ENCODE data around the gene PREX1. TPM values are rescaled to one million over a fixed set of nuclear protein-coding genes. Genes with fewer than 3 reads are reported as not detected.

The PREX1 gene
- total RNA-seq, 1 experiment from 2014 or later, result 41.4 TPM

- in situ Hi-C loops (cut with HindIII; ENCODE audit: low pct_unique_long_range_greater_than_20kb, low sequenced_read_pairs), result loop anchor here (5.0 to 10.0 kb wide), 2 partner anchors 329 to 946 kb away; no protein-coding TSS in a partner anchor
- DNase-seq (ENCODE audit: low read depth), result no peak
These were observed 204.5 kb downstream of the PREX1 start for GRCh38 chr20:48623176-48623905.

GRCh38 chr20:48622421-48622820, 205.4 kb downstream of the PREX1 start:
- in situ Hi-C loops (cut with HindIII; ENCODE audit: low pct_unique_long_range_greater_than_20kb, low sequenced_read_pairs), result loop anchor here (5.0 to 10.0 kb wide), 2 partner anchors 328 to 945 kb away; no protein-coding TSS in a partner anchor
- DNase-seq (ENCODE audit: low read depth), result no peak

DNA sequence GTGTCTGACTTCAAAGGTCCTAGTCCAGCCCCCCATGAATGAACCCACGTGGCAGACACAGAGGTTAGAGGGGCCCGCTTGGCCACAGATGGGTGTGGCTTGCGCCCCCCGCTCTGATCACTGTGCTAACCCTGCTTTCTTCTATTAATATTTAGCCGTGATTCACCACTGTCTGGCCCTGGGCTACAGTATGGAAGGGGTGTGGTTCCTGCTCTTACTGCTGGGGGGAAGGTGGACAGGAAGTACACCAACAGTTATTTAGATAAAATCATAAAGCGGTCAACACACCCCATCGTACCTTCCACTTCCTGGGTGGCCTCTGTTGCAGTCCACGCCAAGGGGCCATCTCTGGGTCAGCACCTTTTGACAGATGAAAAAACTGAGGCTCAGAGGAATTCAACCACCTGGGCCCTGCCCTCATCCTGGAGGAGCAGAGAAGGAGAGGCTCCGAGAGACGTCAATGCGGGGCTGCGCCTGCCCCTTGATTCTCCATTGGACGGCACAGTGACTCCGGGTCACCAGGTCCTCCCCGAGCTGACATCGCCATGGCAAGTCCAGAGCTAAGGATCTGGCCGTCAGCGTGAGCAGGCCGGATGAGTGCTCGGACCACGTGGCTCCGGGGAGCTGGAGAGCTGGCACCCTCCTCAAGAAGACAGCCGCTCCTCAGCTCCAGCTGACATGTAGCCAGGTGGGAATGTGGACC, 206.3 kb downstream of the PREX1 start:
- in situ Hi-C loops (cut with HindIII; ENCODE audit: low pct_unique_long_range_greater_than_20kb, low sequenced_read_pairs), result loop anchor here (5.0 to 10.0 kb wide), 2 partner anchors 327 to 944 kb away; no protein-coding TSS in a partner anchor

GRCh38 chr20:48620507-48621375, 207.1 kb downstream of the PREX1 start:
- in situ Hi-C loops (cut with HindIII; ENCODE audit: low pct_unique_long_range_greater_than_20kb, low sequenced_read_pairs), result loop anchor here (5.0 to 10.0 kb wide), 2 partner anchors 326 to 943 kb away; no protein-coding TSS in a partner anchor
- DNase-seq (ENCODE audit: low read depth), result peak; percentile 84

More for the DNA sequence above, 206.3 kb downstream of the PREX1 start:
- peak; percentile 60 for DNase-seq (ENCODE audit: low read depth)

- DNase-seq (ENCODE audit: low read depth), result no peak
- in situ Hi-C loops (cut with HindIII; ENCODE audit: low pct_unique_long_range_greater_than_20kb, low sequenced_read_pairs), result loop anchor here (5.0 to 10.0 kb wide), 2 partner anchors 325 to 943 kb away; no protein-coding TSS in a partner anchor
These were observed 207.7 kb downstream of the PREX1 start for GRCh38 chr20:48620154-48620506.

GRCh38 chr20:48619126-48620101, 208.4 kb downstream of the PREX1 start:
- no peak for DNase-seq (ENCODE audit: low read depth)
- in situ Hi-C loops (cut with HindIII; ENCODE audit: low pct_unique_long_range_greater_than_20kb, low sequenced_read_pairs), result loop anchor here (5.0 to 10.0 kb wide), 2 partner anchors 325 to 942 kb away; no protein-coding TSS in a partner anchor

- DNase-seq (ENCODE audit: low read depth), result no peak
- in situ Hi-C loops (cut with HindIII; ENCODE audit: low pct_unique_long_range_greater_than_20kb, low sequenced_read_pairs), result no loop called here
These were observed 209.2 kb downstream of the PREX1 start for GRCh38 chr20:48618631-48619030.

- no peak for DNase-seq (ENCODE audit: low read depth)
- in situ Hi-C loops (cut with HindIII; ENCODE audit: low pct_unique_long_range_greater_than_20kb, low sequenced_read_pairs), result no loop called here
These were observed 209.7 kb downstream of the PREX1 start for GRCh38 chr20:48618052-48618451.

DNA sequence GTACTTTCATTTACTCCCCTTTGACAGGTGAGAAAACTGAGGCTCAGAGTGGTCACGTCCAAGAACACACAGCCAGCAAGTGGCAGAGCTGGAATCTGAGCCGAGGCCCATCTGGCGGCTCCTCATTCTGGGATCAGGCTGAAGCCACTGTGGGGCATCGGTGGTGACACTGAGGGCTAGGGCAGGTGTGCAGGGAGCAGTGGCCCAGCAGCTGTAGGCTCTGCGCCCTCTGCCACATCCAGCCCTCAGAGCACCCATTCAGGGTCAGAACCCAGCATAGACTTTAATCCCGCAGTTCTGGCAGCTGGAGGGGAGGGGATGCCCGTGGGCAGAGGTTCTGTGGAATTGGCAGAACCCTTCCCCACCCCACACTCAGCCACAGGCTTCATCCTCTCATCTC, 210.3 kb downstream of the PREX1 start:
- in situ Hi-C loops (cut with HindIII; ENCODE audit: low pct_unique_long_range_greater_than_20kb, low sequenced_read_pairs), result no loop called here
- DNase-seq (ENCODE audit: low read depth), result no peak

DNA sequence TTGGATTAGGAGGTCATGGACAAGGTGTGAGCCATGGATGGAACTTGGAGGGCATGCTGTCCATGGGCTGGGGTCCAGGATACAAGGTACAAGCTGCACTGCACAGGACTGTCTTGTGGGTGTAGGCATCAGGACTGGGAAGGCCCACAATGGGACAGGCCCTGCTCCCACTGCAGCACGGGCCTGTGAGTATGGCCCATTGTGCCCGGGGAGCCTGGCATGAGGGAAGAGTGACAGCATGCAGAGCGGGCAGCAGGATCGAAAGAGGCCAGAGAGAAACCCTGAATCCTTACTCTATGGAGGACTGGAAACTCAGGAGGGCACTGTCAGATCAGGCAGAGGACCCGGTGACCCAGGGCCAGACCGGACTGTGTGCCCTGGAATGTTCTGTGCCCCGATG, 211.3 kb downstream of the PREX1 start:
- in situ Hi-C loops (cut with HindIII; ENCODE audit: low pct_unique_long_range_greater_than_20kb, low sequenced_read_pairs), result no loop called here
- DNase-seq (ENCODE audit: low read depth), result no peak

- in situ Hi-C loops (cut with HindIII; ENCODE audit: low pct_unique_long_range_greater_than_20kb, low sequenced_read_pairs), result no loop called here
- no peak for DNase-seq (ENCODE audit: low read depth)
These were observed 211.9 kb downstream of the PREX1 start for GRCh38 chr20:48615871-48616270.

- in situ Hi-C loops (cut with HindIII; ENCODE audit: low pct_unique_long_range_greater_than_20kb, low sequenced_read_pairs), result no loop called here
These were observed 213.1 kb downstream of the PREX1 start for GRCh38 chr20:48614593-48615274.

DNA sequence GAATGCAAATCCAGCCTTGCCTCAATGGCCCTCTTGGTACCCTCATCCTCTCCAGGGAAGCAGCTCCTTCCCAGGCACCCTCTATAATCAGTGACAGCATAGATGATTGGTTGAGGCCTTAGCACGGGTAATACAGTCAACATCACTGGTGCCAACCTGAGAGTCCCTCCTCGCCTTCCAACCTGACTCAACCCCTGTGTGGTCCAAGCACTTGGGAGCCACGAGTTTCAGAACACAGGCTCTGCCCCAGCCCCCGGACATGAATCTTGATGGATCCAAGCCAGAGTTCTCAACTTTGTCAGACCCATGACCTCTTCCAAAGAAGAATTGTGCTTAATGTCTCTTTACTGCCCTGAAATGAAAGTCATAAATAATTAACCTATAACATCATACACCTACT, 213.9 kb downstream of the PREX1 start:
- DNase-seq (ENCODE audit: low read depth), result peak; percentile 55
- in situ Hi-C loops (cut with HindIII; ENCODE audit: low pct_unique_long_range_greater_than_20kb, low sequenced_read_pairs), result no loop called here

More at GRCh38 chr20:48614593-48615274, 213.1 kb downstream of the PREX1 start:
- DNase-seq (ENCODE audit: low read depth), result peak; percentile 58

- in situ Hi-C loops (cut with HindIII; ENCODE audit: low pct_unique_long_range_greater_than_20kb, low sequenced_read_pairs), result no loop called here
These were observed 215.5 kb downstream of the PREX1 start for GRCh38 chr20:48612335-48612734.

DNA sequence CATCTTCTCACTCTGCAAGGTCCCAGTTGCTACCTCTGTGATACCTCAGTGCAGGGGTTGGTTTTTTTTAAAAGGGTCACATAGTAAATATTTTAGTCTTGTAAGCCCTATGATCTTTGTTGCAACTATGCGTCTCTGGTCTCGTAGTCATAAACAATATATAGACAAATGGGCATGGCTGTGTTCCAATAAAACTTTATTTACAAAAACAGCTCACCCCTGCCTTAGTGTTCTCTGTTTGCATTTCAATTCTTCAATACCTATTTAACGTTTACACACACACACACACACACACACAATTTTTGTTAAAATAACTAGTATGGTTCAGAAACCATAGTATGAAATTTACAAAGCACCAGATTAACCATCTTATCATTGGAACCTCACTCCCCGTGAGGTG, 216.8 kb downstream of the PREX1 start:
- DNase-seq (ENCODE audit: low read depth), result no peak
- in situ Hi-C loops (cut with HindIII; ENCODE audit: low pct_unique_long_range_greater_than_20kb, low sequenced_read_pairs), result no loop called here

More at GRCh38 chr20:48612335-48612734, 215.5 kb downstream of the PREX1 start:
- DNase-seq (ENCODE audit: low read depth), result no peak

DNA sequence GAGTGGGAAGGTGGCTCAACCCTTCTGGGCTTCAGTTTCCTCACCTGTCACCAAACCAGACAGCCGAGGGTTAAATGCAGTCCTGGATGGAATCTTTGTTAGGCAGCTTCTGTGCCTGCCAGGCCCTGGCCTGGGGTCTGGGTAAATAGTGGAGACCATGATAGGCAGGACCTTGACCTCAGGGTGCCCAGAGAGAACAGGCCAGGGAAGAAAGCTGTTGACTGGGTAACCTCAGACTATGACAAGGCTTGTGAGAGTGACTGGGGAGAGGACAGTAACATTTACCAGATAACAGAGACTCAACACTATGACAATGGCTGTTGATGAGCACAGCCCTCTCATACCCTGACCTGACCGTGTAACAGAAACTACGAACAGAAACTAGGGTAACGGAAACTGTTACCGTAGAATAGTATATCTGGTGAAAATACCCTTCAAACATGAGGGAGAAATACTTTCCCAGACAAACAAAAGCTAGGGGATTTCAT, 218.3 kb downstream of the PREX1 start:
- DNase-seq (ENCODE audit: low read depth), result no peak
- in situ Hi-C loops (cut with HindIII; ENCODE audit: low pct_unique_long_range_greater_than_20kb, low sequenced_read_pairs), result no loop called here

- in situ Hi-C loops (cut with HindIII; ENCODE audit: low pct_unique_long_range_greater_than_20kb, low sequenced_read_pairs), result no loop called here
- no peak for DNase-seq (ENCODE audit: low read depth)
These were observed 219.0 kb downstream of the PREX1 start for GRCh38 chr20:48608756-48609155.
